Endothelial cell of umbilical vein (primary cell): ENCODE results near the gene FGD3. TPM values are rescaled to one million over a fixed set of nuclear protein-coding genes. Genes with fewer than 3 reads are reported as not detected.

Experiments used
- BruUV-seq: library from RNA; stranded (reverse); fragments of 400-500 nt; replicated peaks from 2 replicates; lab custom pipeline; 2021; lab: Mats Ljungman, UMichigan
- CTCF ChIA-PET: fragments of 300-600, 350-600 bp; sonication (Branson Sonifier 250); formaldehyde crosslinking; loops from one replicate; lab custom pipeline; 2021; ENCODE audit warnings: antibody characterized with exemption, inconsistent platforms; lab: Charles Lee
- POLR2A ChIA-PET: fragments of 300-600, 350-600 bp; sonication (Branson Sonifier 250); formaldehyde crosslinking; loops from one replicate; lab custom pipeline; 2021; ENCODE audit warnings: antibody characterized with exemption, inconsistent platforms; lab: Charles Lee
- DNase-seq: peaks from one replicate; pipeline ENCODE4 v3.0.0-alpha.2; 2011; ENCODE audit warnings: low read depth, low spot score
- FAIRE-seq: peaks from 2 replicates; lab custom pipeline; 2011; peaks lifted over from hg19 to GRCh38; lab: Jason Lieb, UNC
- H2AFZ ChIP-seq: 2 replicates; pipeline ENCODE4 v1.6.0; 2012; ENCODE audit warnings: low read depth, low read length, control low read depth, inconsistent platforms
- H3K27ac ChIP-seq: 2 replicates; pipeline ENCODE4 v1.5.1; 2011; ENCODE audit warnings: low read depth, mild to moderate bottlenecking, control low read depth, low read length, moderate library complexity; ENCODE audit not compliant: insufficient read depth
- H3K27me3 ChIP-seq, 2 experiments: 2 replicates each; pipeline versions ENCODE4 v1.6.0 to v1.6.1; 2011; ENCODE audit warnings: low read length in 2 of 2, mixed read lengths in 1 of 2; ENCODE audit not compliant: control insufficient read depth in 2 of 2, insufficient read depth in 2 of 2
- H3K36me3 ChIP-seq, 2 experiments: 2 replicates in 1 of 2; 3 replicates in 1 of 2; pipeline ENCODE4 v1.5.1; 2011; ENCODE audit warnings: low read length in 2 of 2, mild to moderate bottlenecking in 1 of 2, moderate library complexity in 1 of 2; ENCODE audit not compliant: control insufficient read depth in 2 of 2, insufficient read depth in 2 of 2; ENCODE audit errors: extremely low read depth in 1 of 2
- H3K4me1 ChIP-seq: 3 replicates; pipeline ENCODE4 v1.5.1; 2011; ENCODE audit warnings: mild to moderate bottlenecking, low read length; ENCODE audit not compliant: control insufficient read depth, insufficient read depth; ENCODE audit errors: extremely low read depth
- H3K4me2 ChIP-seq: 2 replicates; pipeline ENCODE4 v1.6.1; 2011; ENCODE audit warnings: low read length, control low read depth, mixed read lengths; ENCODE audit not compliant: insufficient read depth
- H3K4me3 ChIP-seq, 3 experiments: fragments of 200-600 bp in 1 of 3; sonication (generic), shearing (Covaris generic) in 1 of 3; replicated peaks in 1 of 3; 2 replicates each; pipeline ENCODE4 v1.5.1; 2011 to 2016; ENCODE audit warnings: control low read depth in 3 of 3, low read length in 3 of 3, mild to moderate bottlenecking in 2 of 3, inconsistent platforms in 1 of 3, low read depth in 1 of 3, moderate library complexity in 1 of 3; ENCODE audit not compliant: insufficient read depth in 1 of 3
- H3K79me2 ChIP-seq: 2 replicates; pipeline ENCODE4 v1.6.0; 2012; ENCODE audit warnings: low read length, inconsistent platforms; ENCODE audit not compliant: control insufficient read depth, insufficient read depth
- H3K9ac ChIP-seq: replicated peaks from 2 replicates; pipeline ENCODE3; 2011; ENCODE audit warnings: low read length, control low read depth; ENCODE audit not compliant: insufficient read depth; ENCODE audit errors: extremely low read depth
- H3K9me1 ChIP-seq: replicated peaks from 3 replicates; pipeline ENCODE4 v1.6.0; 2011; ENCODE audit warnings: mild to moderate bottlenecking, low read length; ENCODE audit not compliant: control insufficient read depth, insufficient read depth; ENCODE audit errors: extremely low read depth
- H3K9me3 ChIP-seq: replicated peaks from 2 replicates; pipeline ENCODE4 v1.5.1; 2012; ENCODE audit warnings: low read length, inconsistent platforms; ENCODE audit not compliant: control insufficient read depth, insufficient read depth
- H4K20me1 ChIP-seq: replicated peaks from 2 replicates; pipeline ENCODE3; 2011; ENCODE audit warnings: mild to moderate bottlenecking, low read length; ENCODE audit not compliant: control insufficient read depth, insufficient read depth; ENCODE audit errors: extremely low read depth
- EZH2 ChIP-seq: IDR thresholded peaks from 2 replicates; pipeline ENCODE4 v1.6.1; 2012; ENCODE audit warnings: borderline replicate concordance, low read depth, mild to moderate bottlenecking, moderate library complexity, low read length, inconsistent platforms; ENCODE audit not compliant: severe bottlenecking
- FOS ChIP-seq: IDR thresholded peaks from 2 replicates; pipeline ENCODE4 v1.6.1; 2011; ENCODE audit warnings: mild to moderate bottlenecking, low read length, moderate library complexity, borderline replicate concordance; ENCODE audit not compliant: insufficient read depth
- GATA2 ChIP-seq: IDR thresholded peaks from 2 replicates; pipeline ENCODE4 v1.7.0; 2011; ENCODE audit warnings: low read depth, mild to moderate bottlenecking, moderate library complexity, mixed read lengths, low read length; ENCODE audit not compliant: insufficient read length, insufficient read depth
- JUN ChIP-seq: IDR thresholded peaks from 2 replicates; pipeline ENCODE4 v1.6.1; 2011; ENCODE audit warnings: borderline replicate concordance, low read depth; ENCODE audit not compliant: insufficient read length, insufficient read depth
- MYC ChIP-seq: IDR thresholded peaks from one replicate; pipeline ENCODE4 v1.6.1; 2011; ENCODE audit warnings: mild to moderate bottlenecking, low read depth, low read length
- POLR2A ChIP-seq: IDR thresholded peaks from 2 replicates; pipeline ENCODE4 v1.6.1; 2012; ENCODE audit warnings: low read depth, mild to moderate bottlenecking, control low read depth, low read length
- POLR2AphosphoS5 ChIP-seq: IDR thresholded peaks from 2 replicates; pipeline ENCODE4 v1.6.1; 2012; ENCODE audit warnings: low read depth, mild to moderate bottlenecking, control low read depth, low read length, moderate library complexity; ENCODE audit not compliant: insufficient read depth
- dilution Hi-C: fragments of 300-500 bp; cut with MboI; formaldehyde crosslinking; loops from one replicate; pipeline ENCODE4 v1.15.0; 2019; ENCODE audit warnings: low sequenced_read_pairs; ENCODE audit not compliant: extremely low pct_ligation_motif_present
- intact Hi-C: fragments of 100-400 bp; cut with micrococcal nuclease; formaldehyde crosslinking; loops from one replicate; pipeline ENCODE4 v1.10.0; 2022
- polyA plus RNA-seq, 4 experiments: library from polyadenylated mRNA; depleted of rRNA in 3 of 4; stranded (reverse) in 3 of 4; unstranded in 1 of 4; fragments of >200 nt; gene quantifications; 2 replicates each; pipeline versions ENCODE4 v1.2.1 to v1.2.3, GENCODE V29; 2011 to 2012; ENCODE audit warnings: missing spikeins in 1 of 4
- total RNA-seq: library from RNA; stranded (reverse); gene quantifications from 2 replicates; pipeline ENCODE4 v1.2.3, GENCODE V29; 2021
- TF ChIP-seq, protein P1 (sequence below), 2 donors: IDR thresholded peaks; 1 replicate in 1 of 2; 2 replicates in 1 of 2; pipeline ENCODE4 v1.5.1; 2011; ENCODE audit warnings: low read length in 2 of 2, mild to moderate bottlenecking in 2 of 2, moderate library complexity in 2 of 2, control low read depth in 1 of 2, inconsistent platforms in 1 of 2, low read depth in 1 of 2; ENCODE audit not compliant: insufficient read depth in 1 of 2; ENCODE audit errors: extremely low read depth in 1 of 2
- TF ChIP-seq, protein P2 (sequence below): IDR thresholded peaks from 2 replicates; pipeline ENCODE4 v1.6.1; 2011; ENCODE audit not compliant: insufficient read depth, insufficient read length

FGD3 gene
- total and polyA plus RNA-seq, 2 donors (not counting 3 experiments of a cell fraction or from before 2014, with no cell fraction given), result not detected

DNA sequence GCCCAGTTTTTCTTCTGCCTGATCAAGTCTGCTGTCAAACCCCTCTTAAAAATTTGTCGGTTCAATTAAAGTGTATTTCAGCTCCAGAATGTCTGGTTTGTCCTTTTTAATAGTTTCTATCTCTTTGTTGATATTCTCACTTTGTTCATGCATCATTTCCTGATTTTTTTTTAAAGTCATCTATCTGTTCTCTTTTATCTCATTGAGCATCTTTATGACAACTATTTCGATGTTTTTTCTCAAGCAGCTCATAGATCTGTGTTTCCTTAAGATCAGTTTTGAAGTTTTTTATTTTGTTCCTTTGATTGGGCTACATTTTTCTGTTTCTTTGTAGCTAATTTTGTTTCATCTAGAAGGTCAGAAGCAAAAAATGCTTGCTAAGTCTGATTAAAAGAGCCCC, 53.7 kb downstream of the FGD3 start:
- ChIA-PET CTCF (interaction anchor here (0.7 to 3.4 kb wide), 2 partner anchors 302 to 304 kb away, joined by 4 to 36 read pairs; no protein-coding TSS in a partner anchor), POLR2A (no interaction called here)
- DNase-seq, result no peak
- no peak for TF ChIP-seq JUN
- no peak for TF ChIP-seq POLR2A
- intact Hi-C loops (loop anchor here (5.0 kb wide), 1 partner anchor 161 kb away; no protein-coding TSS in a partner anchor), dilution Hi-C loops (no loop called here)
- Histone ChIP-seq H3K4me1 (no peaks in the 10 kb centered on the region), H3K9me3 (no peaks in the 10 kb centered on the region), H2AFZ (no peak overlapping the region), H4K20me1 (no peaks in the 10 kb centered on the region), H3K4me2 (no peak overlapping the region), H3K79me2 (no peaks in the 10 kb centered on the region), H3K9ac (no peak overlapping the region), H3K27me3 (peaks cover 0 to 4% of the 10 kb centered on the region in 2 experiments), H3K4me3 (no peak overlapping the region), H3K9me1 (no peaks in the 10 kb centered on the region), H3K36me3 (no peaks in the 10 kb centered on the region), H3K27ac (no peak overlapping the region)
- no peak for FAIRE-seq
- BruUV-seq, result no TSS peak

DNA sequence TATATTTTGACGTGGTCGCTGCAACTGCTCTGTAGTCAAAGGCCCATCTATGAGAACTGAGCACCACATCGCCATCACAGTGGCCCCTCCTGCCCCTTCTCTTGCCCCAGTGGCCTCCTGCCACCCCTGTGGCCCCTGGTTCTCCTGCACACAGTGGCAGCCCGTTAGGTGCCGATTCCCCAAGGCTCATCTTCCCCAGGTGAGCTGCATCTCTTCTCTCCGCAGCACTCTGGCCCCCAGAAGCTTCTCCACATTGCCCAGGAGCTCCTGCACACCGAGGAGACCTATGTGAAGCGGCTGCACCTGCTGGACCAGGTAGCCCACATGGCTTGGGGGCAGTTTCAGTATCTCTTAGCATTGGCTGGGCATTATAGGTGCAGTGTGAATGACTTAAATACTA, 55.4 kb downstream of the FGD3 start:
- H3K9me1 ChIP-seq, result no peaks in the 10 kb centered on the region
- no peak overlapping the region for H3K4me3 ChIP-seq
- no peak overlapping the region for H3K4me2 ChIP-seq
- no peak for DNase-seq
- H3K27ac ChIP-seq, result no peak overlapping the region
- dilution Hi-C loops, result no loop called here
- no peaks in the 10 kb centered on the region for H3K79me2 ChIP-seq
- POLR2A ChIA-PET, result no interaction called here
- peaks cover 0 to 4% of the 10 kb centered on the region in 2 experiments for H3K27me3 ChIP-seq
- H2AFZ ChIP-seq, result no peak overlapping the region
- no TSS peak for BruUV-seq
- no peaks in the 10 kb centered on the region for H4K20me1 ChIP-seq
- intact Hi-C loops, result loop anchor here (1.0 to 5.0 kb wide), 3 partner anchors 96 to 303 kb away; no protein-coding TSS in a partner anchor
- no peaks in the 10 kb centered on the region for H3K9me3 ChIP-seq
- no peaks in the 10 kb centered on the region for H3K4me1 ChIP-seq
- FAIRE-seq, result no peak
- CTCF ChIA-PET, result interaction anchor here (0.9 to 4.5 kb wide), 18 partner anchors 12 to 311 kb away, joined by 3 to 81 read pairs (median 4); no protein-coding TSS in a partner anchor
- no peak overlapping the region for H3K9ac ChIP-seq
- no peaks in the 10 kb centered on the region for H3K36me3 ChIP-seq
- TF ChIP-seq, protein P1, sequence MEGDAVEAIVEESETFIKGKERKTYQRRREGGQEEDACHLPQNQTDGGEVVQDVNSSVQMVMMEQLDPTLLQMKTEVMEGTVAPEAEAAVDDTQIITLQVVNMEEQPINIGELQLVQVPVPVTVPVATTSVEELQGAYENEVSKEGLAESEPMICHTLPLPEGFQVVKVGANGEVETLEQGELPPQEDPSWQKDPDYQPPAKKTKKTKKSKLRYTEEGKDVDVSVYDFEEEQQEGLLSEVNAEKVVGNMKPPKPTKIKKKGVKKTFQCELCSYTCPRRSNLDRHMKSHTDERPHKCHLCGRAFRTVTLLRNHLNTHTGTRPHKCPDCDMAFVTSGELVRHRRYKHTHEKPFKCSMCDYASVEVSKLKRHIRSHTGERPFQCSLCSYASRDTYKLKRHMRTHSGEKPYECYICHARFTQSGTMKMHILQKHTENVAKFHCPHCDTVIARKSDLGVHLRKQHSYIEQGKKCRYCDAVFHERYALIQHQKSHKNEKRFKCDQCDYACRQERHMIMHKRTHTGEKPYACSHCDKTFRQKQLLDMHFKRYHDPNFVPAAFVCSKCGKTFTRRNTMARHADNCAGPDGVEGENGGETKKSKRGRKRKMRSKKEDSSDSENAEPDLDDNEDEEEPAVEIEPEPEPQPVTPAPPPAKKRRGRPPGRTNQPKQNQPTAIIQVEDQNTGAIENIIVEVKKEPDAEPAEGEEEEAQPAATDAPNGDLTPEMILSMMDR (IDR thresholded peaks at IDR 0.05; ENCODE audit: extremely low read depth in 1 of 2, insufficient read depth in 1 of 2, low read depth in 1 of 2, low read length in 2 of 2), result no peak
- TF ChIP-seq MYC, result no peak
- no peak for TF ChIP-seq JUN
- TF ChIP-seq POLR2AphosphoS5, result no peak
- TF ChIP-seq POLR2A, result no peak
- TF ChIP-seq, protein P2, sequence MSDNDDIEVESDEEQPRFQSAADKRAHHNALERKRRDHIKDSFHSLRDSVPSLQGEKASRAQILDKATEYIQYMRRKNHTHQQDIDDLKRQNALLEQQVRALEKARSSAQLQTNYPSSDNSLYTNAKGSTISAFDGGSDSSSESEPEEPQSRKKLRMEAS, result no peak
- no peak for TF ChIP-seq FOS
- TF ChIP-seq GATA2, result no peak
- no peak for TF ChIP-seq EZH2
